Fibroblast of pulmonary artery (primary cell): ENCODE data around the gene RPL28.
"Not testable (repeated sequence)": the region's sequence is repeated elsewhere in the genome, so short reads cannot be mapped to it uniquely, and the experiment has no call there.

Experiments used
- DNase-seq: peaks from one replicate; pipeline ENCODE4 v3.0.0-alpha.2; 2010; ENCODE audit warnings: low read depth
- H3K4me3 ChIP-seq: replicated peaks from 2 replicates; pipeline ENCODE4 v1.5.1; 2011; ENCODE audit warnings: low read depth, mild to moderate bottlenecking, control low read depth, low read length, moderate library complexity
- TF ChIP-seq, protein P1 (sequence below): IDR thresholded peaks from 2 replicates; pipeline ENCODE4 v1.5.1; 2011; ENCODE audit warnings: mild to moderate bottlenecking, control low read depth, low read length, inconsistent platforms; ENCODE audit errors: missing control alignments

The RPL28 gene

DNA sequence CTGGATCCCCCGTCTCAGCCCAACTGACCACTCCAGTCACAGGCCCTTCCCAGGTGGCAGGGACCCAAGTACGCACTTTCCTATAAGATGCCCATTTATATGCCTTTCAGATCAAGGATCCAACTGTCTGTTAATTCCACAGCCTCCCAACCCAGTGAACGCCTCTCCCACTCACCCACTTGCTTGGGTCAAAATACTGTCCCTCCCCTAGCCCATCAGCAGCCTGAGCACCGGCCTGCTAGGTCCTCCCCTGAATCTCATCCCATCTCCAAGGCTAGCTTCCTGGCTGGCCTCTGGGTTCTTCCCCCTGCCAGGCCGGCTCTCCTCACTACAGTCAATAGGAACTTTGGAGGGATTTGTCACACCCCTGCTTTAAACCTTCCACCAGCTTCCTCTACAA, 19.9 kb downstream of the RPL28 start:
- TF ChIP-seq, protein P1, sequence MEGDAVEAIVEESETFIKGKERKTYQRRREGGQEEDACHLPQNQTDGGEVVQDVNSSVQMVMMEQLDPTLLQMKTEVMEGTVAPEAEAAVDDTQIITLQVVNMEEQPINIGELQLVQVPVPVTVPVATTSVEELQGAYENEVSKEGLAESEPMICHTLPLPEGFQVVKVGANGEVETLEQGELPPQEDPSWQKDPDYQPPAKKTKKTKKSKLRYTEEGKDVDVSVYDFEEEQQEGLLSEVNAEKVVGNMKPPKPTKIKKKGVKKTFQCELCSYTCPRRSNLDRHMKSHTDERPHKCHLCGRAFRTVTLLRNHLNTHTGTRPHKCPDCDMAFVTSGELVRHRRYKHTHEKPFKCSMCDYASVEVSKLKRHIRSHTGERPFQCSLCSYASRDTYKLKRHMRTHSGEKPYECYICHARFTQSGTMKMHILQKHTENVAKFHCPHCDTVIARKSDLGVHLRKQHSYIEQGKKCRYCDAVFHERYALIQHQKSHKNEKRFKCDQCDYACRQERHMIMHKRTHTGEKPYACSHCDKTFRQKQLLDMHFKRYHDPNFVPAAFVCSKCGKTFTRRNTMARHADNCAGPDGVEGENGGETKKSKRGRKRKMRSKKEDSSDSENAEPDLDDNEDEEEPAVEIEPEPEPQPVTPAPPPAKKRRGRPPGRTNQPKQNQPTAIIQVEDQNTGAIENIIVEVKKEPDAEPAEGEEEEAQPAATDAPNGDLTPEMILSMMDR: no peak
- peak overlapping the region; percentile 79 for H3K4me3 ChIP-seq
- no peak for DNase-seq

GRCh38 chr19:55406091-55406825, 20.5 kb downstream of the RPL28 start:
- DNase-seq: no peak

DNA sequence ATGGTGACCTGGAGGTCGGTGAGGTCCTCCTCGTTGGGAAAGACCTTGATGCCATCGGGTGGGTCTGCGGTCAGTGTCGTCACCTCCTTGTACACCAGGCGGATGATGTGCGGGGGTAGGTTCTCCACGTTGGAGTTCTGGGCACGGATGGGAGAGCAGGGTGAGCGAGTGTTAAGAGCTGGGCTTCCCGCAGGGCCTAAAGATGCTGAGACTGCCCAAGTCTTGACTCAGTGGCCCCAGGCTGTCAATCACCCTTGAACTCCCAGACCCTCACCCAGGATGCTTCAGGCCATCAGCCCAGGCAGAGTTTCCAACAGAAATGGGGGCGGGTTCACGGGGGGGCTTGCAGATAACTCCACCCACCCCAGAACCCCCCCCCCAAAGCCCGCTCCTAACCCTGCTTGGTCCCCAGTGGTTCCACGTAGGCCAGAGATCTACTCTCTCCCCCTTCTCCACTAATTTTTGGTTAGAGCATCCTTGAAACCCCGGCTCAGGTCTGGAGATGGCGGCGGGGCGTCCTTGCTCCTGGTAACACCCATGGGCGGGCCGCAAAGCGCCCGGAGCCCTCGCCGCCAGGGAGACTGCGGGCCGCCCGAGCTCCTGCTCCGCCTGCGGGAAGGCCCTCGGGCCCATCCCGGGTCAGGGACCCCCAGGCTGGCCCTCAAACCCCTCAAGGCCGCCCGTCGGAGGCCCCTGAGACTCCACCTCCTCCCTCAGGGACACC, 21.3 kb downstream of the RPL28 start:
- H3K4me3 ChIP-seq: peak overlapping the region; percentile 79
- TF ChIP-seq, protein P1: no peak
- DNase-seq: peak; percentile 41

More at GRCh38 chr19:55406091-55406825, 20.5 kb downstream of the RPL28 start:
- peak overlapping the region; percentile 79 for H3K4me3 ChIP-seq
- TF ChIP-seq, protein P1: no peak

GRCh38 chr19:55407550-55407799, 21.7 kb downstream of the RPL28 start, which contains the start of gene UBE2S:
Gene UBE2S (minus strand): TSS chr19:55407788. CDS start chr19:55407589, 199 bp downstream.
- DNase-seq: not testable (repeated sequence)
- peak within 1 kb of the TSS; percentile 79 for H3K4me3 ChIP-seq

- peak; percentile 100 for DNase-seq
- H3K4me3 ChIP-seq: peak overlapping the region; percentile 79
- TF ChIP-seq, protein P1: no peak
These were observed 22.2 kb downstream of the RPL28 start for GRCh38 chr19:55407800-55408532.

GRCh38 chr19:55408533-55408872, 22.8 kb downstream of the RPL28 start:
- H3K4me3 ChIP-seq: peak overlapping the region; percentile 51
- DNase-seq: no peak
- TF ChIP-seq, protein P1: no peak

GRCh38 chr19:55409179-55409578, 23.4 kb downstream of the RPL28 start:
- not testable (repeated sequence) for H3K4me3 ChIP-seq, DNase-seq

DNA sequence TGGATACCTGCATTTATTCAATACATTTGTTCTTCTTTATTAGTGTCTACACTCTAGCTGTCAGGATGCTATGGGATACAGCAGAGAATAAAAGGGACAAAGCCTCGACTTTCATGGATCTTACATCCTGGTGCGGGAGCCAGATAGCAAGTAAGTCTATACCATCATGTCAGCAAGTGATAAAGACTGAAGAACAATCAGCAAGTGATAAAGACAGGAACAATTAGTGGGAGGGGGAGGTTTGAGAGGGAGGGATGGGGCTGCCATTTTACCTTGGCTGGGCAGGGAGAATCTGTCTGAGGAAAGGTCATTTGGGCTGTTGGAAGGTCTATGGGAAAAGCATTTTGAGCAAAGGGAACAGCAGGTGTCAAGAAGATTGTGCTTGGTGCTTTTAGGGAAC, 24.4 kb downstream of the RPL28 start:
- DNase-seq: no peak
- TF ChIP-seq, protein P1: no peak
- H3K4me3 ChIP-seq: no peak overlapping the region
